Measurements from ENCODE around the gene PRPF38B.
"Not testable (repeated sequence)": the region's sequence is repeated elsewhere in the genome, so short reads cannot be mapped to it uniquely, and the experiment has no call there.

Gene PRPF38B

GRCh38 chr1:108692724-108693655 lies 880 bp downstream of the PRPF38B start:
- no peaks in the 10 kb centered on the region for H3K9me3 Mint-ChIP-seq
- CTCF ChIA-PET, result interaction anchor here (0.6 to 2.8 kb wide), 12 partner anchors 10 to 419 kb away, joined by 3 to 34 read pairs (median 4); partner anchors contain the start of gene HENMT1
- peak; percentile 89 for DNase-seq
- H3K4me3 Mint-ChIP-seq, result peak overlapping the region; percentile 94
- H3K27me3 Mint-ChIP-seq, result peaks cover 7% of the 10 kb centered on the region
- peaks cover 42% of the 10 kb centered on the region for H3K36me3 Mint-ChIP-seq
- H3K27ac Mint-ChIP-seq, result peak overlapping the region; percentile 98
- peaks cover 47% of the 10 kb centered on the region for H3K4me1 Mint-ChIP-seq

DNA sequence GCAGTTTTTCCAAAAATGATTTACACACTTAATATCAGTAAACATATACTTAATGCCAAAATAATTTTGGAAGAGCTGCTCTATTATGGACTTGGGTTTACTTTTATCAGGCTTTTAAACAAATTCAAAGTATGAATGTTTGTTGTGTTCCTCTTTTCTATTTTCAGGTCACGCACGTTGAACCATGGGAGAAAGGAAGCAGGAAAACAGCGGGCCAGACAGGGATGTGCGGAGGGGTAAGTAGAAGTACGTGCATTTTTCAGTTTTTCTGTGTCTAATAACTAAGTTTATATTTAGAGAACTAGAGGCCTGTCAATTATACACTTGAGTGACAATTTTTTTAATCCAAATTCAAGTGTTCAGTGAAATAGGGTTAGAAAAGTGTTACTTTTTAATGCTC lies 3.4 kb downstream of the PRPF38B start:
- H3K9me3 Mint-ChIP-seq, result no peaks in the 10 kb centered on the region

DNA sequence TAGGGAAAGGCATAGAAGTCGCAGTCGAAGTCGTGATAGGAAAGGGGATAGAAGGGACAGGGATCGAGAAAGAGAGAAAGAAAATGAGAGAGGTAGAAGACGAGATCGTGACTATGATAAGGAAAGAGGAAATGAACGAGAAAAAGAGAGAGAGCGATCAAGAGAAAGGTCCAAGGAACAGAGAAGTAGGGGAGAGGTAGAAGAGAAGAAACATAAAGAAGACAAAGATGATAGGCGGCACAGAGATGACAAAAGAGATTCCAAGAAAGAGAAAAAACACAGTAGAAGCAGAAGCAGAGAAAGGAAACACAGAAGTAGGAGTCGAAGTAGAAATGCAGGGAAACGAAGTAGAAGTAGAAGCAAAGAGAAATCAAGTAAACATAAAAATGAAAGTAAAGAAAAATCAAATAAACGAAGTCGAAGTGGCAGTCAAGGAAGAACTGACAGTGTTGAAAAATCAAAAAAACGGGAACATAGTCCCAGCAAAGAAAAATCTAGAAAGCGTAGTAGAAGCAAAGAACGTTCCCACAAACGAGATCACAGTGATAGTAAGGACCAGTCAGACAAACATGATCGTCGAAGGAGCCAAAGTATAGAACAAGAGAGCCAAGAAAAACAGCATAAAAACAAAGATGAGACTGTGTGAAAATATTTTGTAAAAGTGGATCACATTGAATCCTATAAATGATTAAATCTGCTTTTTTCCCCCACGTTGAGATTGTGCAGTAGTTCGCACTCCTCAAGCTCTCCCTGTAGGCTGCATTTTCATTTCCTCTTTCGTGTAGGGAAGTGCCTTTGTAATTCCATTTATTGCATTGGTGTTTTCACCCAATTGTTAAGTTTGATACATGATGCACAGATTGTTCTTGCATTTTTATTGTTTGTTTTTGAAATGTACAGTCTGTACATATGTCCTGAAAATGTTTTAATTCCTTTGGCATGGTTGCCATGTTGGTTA lies 7.5 kb downstream of the PRPF38B start:
- H3K36me3 Mint-ChIP-seq, result peaks cover 65% of the 10 kb centered on the region
- no peaks in the 10 kb centered on the region for H3K9me3 Mint-ChIP-seq
- CTCF ChIA-PET, result no interaction called here
- peaks cover 66% of the 10 kb centered on the region for H3K4me1 Mint-ChIP-seq
- H3K27me3 Mint-ChIP-seq, result no peaks in the 10 kb centered on the region
- peak overlapping the region; percentile 84 for H3K27ac Mint-ChIP-seq
- H3K4me3 Mint-ChIP-seq, result peak overlapping the region; percentile 55
- no peak for DNase-seq

More for the DNA sequence above, 3.4 kb downstream of the PRPF38B start:
- H3K4me1 Mint-ChIP-seq, result peaks cover 61% of the 10 kb centered on the region
- DNase-seq, result no peak
- peak overlapping the region; percentile 45 for H3K27ac Mint-ChIP-seq
- CTCF ChIA-PET, result interaction anchor here (0.5 kb wide), 1 partner anchor 97 kb away, joined by 4 read pairs; no protein-coding TSS in a partner anchor
- peaks cover 65% of the 10 kb centered on the region for H3K36me3 Mint-ChIP-seq
- H3K4me3 Mint-ChIP-seq, result peak overlapping the region; percentile 73
- H3K27me3 Mint-ChIP-seq, result peaks cover 4% of the 10 kb centered on the region

DNA sequence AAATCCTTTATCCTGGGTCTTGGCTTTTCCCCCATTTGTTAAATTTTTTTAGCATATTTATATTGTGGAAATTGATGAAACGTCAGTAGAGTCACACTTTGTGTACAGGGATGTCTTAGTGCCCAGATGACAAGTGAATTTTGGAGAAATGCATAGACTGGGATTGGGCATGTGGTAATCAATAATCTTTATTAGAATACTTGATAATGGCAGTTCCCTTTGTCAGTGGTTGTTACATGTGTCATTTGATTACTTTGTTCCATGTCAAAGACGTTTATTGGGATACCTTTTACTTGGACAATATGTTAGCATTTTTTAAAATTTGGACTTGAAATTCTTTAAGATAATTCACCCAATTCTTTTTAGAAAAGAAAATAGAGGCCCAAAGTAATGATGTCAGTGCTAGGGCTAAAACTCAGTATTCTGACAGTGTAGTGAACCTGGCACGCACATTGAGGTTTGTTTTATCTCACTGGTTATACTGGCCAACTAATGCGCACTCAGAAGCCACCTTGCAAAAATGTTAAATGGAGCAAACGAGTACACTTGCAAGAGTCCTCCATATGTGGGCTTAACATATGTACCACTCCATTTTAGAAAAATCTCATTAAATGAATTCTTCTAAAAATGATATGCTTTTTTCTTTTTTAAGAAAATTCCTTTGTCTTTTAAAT lies 9.2 kb downstream of the PRPF38B start:
- Mint-ChIP-seq H3K27me3 (peaks cover 9% of the 10 kb centered on the region), H3K36me3 (peaks cover 55% of the 10 kb centered on the region)
- CTCF ChIA-PET, result no interaction called here

GRCh38 chr1:108702109-108702508 lies 10.0 kb downstream of the PRPF38B start:
- peaks cover 59% of the 10 kb centered on the region for H3K4me1 Mint-ChIP-seq
- H3K27me3 Mint-ChIP-seq, H3K9me3 Mint-ChIP-seq, DNase-seq, CTCF ChIA-PET, H3K4me3 Mint-ChIP-seq, H3K27ac Mint-ChIP-seq: not testable (repeated sequence)
- H3K36me3 Mint-ChIP-seq, result peaks cover 47% of the 10 kb centered on the region

More for the DNA sequence above, 9.2 kb downstream of the PRPF38B start:
- Mint-ChIP-seq H3K4me1 (peaks cover 65% of the 10 kb centered on the region), H3K9me3 (no peaks in the 10 kb centered on the region), H3K4me3 (no peak overlapping the region), H3K27ac (no peak overlapping the region)
- no peak for DNase-seq

GRCh38 chr1:108703939-108704338 lies 11.8 kb downstream of the PRPF38B start:
- no peaks in the 10 kb centered on the region for H3K9me3 Mint-ChIP-seq
- H3K4me1 Mint-ChIP-seq, result peaks cover 49% of the 10 kb centered on the region
- no peak for DNase-seq
- H3K4me3 Mint-ChIP-seq, result no peak overlapping the region
- peaks cover 13% of the 10 kb centered on the region for H3K27me3 Mint-ChIP-seq
- CTCF ChIA-PET, result interaction anchor here (1.3 kb wide), 1 partner anchor 10 kb away, joined by 3 read pairs; no protein-coding TSS in a partner anchor
- peaks cover 30% of the 10 kb centered on the region for H3K36me3 Mint-ChIP-seq
- peak overlapping the region; percentile 88 for H3K27ac Mint-ChIP-seq

GRCh38 chr1:108704496-108704895 lies 12.4 kb downstream of the PRPF38B start:
- CTCF ChIA-PET, result interaction anchor here (1.3 to 1.4 kb wide), 2 partner anchors 11 to 60 kb away, joined by 3 to 4 read pairs; no protein-coding TSS in a partner anchor
- peak overlapping the region; percentile 88 for H3K27ac Mint-ChIP-seq
- no peak for DNase-seq
- no peaks in the 10 kb centered on the region for H3K9me3 Mint-ChIP-seq
- H3K36me3 Mint-ChIP-seq, result peaks cover 25% of the 10 kb centered on the region
- no peak overlapping the region for H3K4me3 Mint-ChIP-seq
- peaks cover 16% of the 10 kb centered on the region for H3K27me3 Mint-ChIP-seq
- H3K4me1 Mint-ChIP-seq, result peaks cover 47% of the 10 kb centered on the region

DNA sequence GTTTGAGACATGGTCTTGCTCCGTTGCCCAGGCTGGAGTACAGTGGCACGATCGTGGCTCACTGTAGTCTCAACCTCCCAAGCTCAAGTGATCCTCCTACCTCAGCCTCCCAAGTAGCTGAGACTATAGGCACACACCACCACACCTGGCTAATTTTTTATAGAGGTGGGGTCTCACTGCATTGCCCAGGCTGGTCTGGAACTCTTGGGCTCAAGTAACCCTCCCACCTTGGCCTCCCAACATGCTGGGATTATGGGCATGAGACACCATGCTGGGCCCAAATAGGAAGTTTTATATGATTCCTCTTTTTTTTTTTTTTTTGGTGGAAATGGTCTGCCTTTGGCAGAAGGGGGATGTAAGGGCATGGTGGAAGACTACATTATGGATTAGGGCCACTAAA lies 14.5 kb downstream of the PRPF38B start:
- no peak for DNase-seq
- Mint-ChIP-seq H3K9me3 (no peaks in the 10 kb centered on the region), H3K4me1 (peaks cover 35% of the 10 kb centered on the region), H3K27me3 (peaks cover 16% of the 10 kb centered on the region), H3K27ac (no peak overlapping the region), H3K36me3 (peaks cover 7% of the 10 kb centered on the region), H3K4me3 (no peak overlapping the region)
- CTCF ChIA-PET, result interaction anchor here (0.9 kb wide), 1 partner anchor 192 kb away, joined by 3 read pairs; no protein-coding TSS in a partner anchor

- DNase-seq, result peak; percentile 75
- CTCF ChIA-PET, result interaction anchor here (0.8 to 3.0 kb wide), 7 partner anchors 10 to 196 kb away, joined by 3 to 14 read pairs (median 5); partner anchors contain the start of gene PRPF38B
- no peak overlapping the region for H3K4me3 Mint-ChIP-seq
- no peaks in the 10 kb centered on the region for H3K9me3 Mint-ChIP-seq
- peaks cover 22% of the 10 kb centered on the region for H3K27me3 Mint-ChIP-seq
- H3K4me1 Mint-ChIP-seq, result peaks cover 26% of the 10 kb centered on the region
- H3K27ac Mint-ChIP-seq, result no peak overlapping the region
- no peaks in the 10 kb centered on the region for H3K36me3 Mint-ChIP-seq
Measured at GRCh38 chr1:108708691-108709660, 16.9 kb downstream of the PRPF38B start.

- Mint-ChIP-seq H3K36me3 (no peaks in the 10 kb centered on the region), H3K4me3 (no peak within 1 kb of the TSS), H3K4me1 (peaks cover 8% of the 10 kb centered on the region), H3K9me3 (no peaks in the 10 kb centered on the region), H3K27me3 (peaks cover 28% of the 10 kb centered on the region), H3K27ac (no peak within 1 kb of the TSS)
- CTCF ChIA-PET, result interaction anchor here (0.5 kb wide), 1 partner anchor 500 kb away, joined by 4 read pairs; no protein-coding TSS in a partner anchor
- no peak for DNase-seq
Measured at GRCh38 chr1:108712606-108713150, 20.6 kb downstream of the PRPF38B start, which contains the start of gene FNDC7. Gene FNDC7, plus strand, starts transcription at chr1:108712908. Its CDS starts 26 bp downstream, at chr1:108712934.

DNA sequence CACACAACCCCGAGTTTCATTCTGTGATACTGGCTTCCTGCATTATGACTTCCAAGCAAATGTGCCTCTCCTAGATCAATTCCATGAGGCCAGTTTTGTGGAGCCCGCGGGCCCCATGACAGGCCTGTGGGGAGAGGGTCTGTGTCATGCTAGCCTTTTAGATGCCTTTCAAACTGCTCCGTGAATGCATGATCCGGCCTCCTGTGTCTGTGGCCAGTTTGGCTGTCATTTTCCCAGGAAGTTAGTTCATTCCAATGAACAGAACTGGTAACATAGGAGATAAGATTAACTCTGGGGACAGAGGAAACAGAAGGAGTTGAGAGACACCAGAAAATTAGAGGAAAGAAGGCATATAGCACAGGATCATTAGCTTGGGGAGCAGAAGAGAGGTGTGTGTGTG lies 23.8 kb downstream of the PRPF38B start:
- Mint-ChIP-seq H3K27ac (no peak overlapping the region), H3K4me3 (no peak overlapping the region), H3K4me1 (no peaks in the 10 kb centered on the region), H3K9me3 (no peaks in the 10 kb centered on the region), H3K36me3 (no peaks in the 10 kb centered on the region), H3K27me3 (peaks cover 23% of the 10 kb centered on the region)
- no peak for DNase-seq
- CTCF ChIA-PET, result no interaction called here

- Mint-ChIP-seq H3K4me1 (no peaks in the 10 kb centered on the region), H3K36me3 (no peaks in the 10 kb centered on the region), H3K27me3 (peaks cover 23% of the 10 kb centered on the region), H3K9me3 (no peaks in the 10 kb centered on the region), H3K27ac (no peak overlapping the region), H3K4me3 (no peak overlapping the region)
- DNase-seq, result no peak
- CTCF ChIA-PET, result no interaction called here
Measured at GRCh38 chr1:108716437-108717230, 24.5 kb downstream of the PRPF38B start.
